ENCODE data around the gene TSC22D2.

GRCh38 chr3:150388498-150389418 lies 19.3 kb upstream of the TSC22D2 start:
- no peak for TF ChIP-seq CTCF (IDR thresholded peaks at IDR 0.05)
- no peak for TF ChIP-seq POLR2A (IDR thresholded peaks at IDR 0.05)
